ENCODE data around the gene ARID5B.
A peak's percentile ranks its signal among the peaks of the same experiment; 100 is the strongest.

Gene ARID5B

DNA sequence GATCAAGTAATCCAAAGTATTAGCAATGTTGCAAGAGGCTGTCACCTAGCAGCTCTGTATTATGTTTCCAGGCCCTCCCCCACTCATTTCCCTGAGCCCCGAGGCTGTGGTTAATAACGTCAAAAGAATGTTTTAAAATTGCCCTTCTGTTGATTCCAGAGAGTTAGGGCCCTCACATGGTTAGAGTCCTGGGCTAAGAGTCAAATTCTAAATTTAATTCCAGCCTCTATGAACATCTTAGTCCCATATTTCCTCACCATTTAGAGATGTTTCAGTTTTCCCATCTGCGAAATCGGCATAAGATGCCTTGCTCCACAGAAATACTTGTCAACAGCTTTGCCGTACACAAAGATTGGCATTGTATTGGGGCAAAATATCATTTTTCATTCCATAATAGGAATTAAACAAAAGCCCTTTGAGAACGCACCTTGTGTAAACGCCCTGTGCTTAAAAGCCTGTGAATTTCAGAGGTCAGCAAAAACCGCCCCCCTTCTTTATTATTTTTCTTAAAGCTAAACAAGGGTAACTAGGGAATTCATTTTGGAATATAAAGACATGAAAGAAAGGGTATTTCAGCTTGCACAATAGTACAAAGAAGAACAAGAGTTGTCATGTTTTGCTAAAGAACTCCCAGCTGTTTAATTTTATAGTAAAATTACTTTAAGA lies 135.8 kb downstream of the ARID5B start:
- no peak for DNase-seq

DNA sequence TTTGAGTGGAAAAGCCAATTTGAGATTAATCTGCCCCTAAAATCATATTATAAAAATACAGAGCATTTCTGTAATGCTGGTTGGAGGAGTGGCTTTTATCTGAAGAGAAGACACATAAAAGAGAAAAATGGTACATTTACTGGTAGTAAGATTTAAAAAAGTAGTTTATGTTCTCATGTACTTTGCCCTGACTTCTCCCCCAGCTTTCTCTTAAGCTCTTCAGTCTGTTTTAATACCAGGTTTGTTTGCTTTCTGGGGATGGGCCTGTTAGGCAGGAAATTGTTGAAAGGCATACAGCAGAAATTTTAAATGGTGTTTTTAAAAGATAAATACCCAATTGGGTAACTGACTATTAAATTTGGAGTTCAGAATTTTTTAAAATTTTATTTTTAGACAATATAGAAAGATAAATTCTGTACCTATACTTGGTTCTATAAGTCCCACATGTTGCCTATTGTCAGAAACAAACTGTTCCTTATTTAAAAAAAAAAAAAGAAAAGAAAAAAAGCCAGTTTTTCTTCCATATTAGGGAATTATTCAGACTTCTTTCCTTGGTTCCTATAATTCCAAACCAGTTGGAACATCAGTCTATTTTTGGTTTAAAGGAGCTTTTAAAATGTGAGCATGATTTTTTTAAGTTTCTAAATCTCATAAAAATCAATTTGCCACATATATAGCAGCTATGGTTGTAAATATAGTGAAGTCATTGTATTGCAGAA lies 136.6 kb downstream of the ARID5B start:
- DNase-seq = no peak

DNA sequence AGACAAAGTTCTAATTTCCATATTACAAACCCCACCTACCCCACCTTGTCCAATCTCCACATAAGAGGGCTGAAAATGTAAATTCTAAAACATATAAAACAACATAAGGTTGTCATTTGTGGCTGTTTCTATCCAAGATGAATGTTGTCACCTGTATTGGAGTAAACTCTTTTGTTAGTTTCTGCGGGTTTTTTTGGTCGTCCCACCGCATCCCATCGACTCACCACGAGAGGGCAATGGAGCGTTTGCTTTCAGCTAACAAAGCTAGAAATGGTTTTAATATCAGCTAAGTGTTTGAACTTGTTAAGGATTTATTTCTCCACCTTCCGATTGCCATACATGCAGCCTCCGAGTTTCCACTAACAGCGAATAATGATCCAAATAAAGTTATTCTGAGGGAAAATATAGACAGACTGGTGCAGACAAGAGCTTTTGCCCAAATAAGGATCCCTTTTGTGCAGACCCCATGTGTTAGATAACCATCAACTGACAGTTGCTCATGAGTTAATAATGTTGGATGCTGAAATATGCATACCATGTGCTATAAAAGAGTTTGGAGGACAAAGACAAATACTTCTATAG lies 137.2 kb downstream of the ARID5B start:
- peak; percentile 82 for DNase-seq

DNA sequence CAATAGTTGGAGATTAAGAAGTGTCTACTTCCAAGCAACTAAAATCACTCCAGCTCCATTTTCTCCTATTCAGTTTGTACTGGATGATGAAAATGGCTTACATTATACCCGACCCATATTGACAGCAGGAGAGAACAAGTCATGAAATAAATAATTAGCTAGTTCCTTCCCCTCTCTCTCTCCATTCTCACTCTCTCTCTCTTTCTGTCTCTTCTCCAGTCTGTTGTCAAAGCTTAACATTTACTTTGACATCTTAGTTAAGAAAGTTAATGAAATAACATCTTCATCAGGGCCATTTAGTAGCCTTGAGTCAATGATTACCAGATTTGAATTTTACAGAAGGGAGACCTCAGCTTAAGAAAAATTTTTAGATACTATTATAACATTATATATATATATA lies 138.5 kb downstream of the ARID5B start:
- no peak for DNase-seq

DNA sequence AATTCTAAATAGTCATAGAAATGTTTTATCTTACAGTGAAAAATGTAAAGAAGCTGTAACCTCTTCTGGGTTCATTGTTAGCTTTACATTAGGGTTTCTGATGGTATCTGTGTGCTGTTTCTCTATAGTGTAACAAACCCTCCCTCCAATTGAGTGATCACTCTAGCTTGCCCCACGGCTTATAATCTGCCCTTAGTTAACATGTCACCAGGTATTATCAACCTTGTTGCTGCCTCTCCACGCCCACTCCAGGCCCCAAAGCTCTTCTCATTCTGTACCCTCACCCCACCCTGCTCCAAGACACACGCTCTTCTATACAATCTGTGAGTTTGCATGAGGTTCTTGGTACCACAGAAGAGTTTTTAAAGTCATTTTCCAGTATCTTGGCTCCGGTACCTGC lies 139.4 kb downstream of the ARID5B start:
- DNase-seq = no peak

DNA sequence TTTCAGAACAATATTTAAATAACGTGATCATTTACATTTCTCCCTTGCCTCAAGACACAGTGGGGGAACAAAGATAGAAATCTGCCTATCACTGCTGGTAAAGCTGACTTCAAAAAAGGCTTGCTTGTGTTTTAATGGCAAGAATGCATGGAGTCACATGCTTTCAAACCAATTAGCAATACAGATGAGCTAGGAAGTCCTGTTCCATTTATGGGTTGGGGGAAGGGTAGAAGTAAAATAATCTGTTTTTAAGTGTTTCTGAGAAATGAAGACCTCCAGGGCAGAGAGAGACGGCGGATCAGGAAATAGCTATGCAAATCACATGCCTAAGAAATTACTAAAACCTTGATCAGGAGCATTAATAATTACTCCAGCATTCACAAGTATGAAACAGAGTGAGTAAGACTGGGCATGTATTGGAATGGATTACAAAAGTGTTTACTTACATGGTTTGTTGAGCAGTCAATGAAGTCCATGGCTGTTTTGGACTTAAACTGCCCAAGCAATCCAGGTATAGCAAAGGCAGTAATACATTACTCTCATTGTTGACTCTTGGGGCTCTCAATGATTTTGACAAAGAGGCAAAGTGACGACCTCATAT lies 142.0 kb downstream of the ARID5B start:
- DNase-seq = no peak

DNA sequence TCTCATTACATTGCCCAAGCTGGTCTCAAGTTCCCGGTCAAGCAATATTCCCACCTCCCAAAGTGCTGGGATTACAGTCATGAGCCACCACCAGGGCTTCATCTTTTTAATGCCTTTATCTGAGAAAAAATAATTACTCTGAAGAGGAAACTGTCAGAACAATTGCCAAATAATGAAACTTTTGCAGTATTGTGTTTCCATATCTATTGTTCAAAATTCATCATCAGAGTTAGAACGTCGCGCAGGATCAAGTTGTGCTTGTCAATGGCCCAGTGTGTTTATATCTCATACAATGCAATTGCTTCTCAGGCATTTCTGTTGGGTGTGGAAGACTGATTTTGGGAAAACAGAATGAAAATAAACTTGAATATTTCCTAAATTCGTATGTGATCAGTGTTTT lies 143.1 kb downstream of the ARID5B start:
- no peak for DNase-seq

DNA sequence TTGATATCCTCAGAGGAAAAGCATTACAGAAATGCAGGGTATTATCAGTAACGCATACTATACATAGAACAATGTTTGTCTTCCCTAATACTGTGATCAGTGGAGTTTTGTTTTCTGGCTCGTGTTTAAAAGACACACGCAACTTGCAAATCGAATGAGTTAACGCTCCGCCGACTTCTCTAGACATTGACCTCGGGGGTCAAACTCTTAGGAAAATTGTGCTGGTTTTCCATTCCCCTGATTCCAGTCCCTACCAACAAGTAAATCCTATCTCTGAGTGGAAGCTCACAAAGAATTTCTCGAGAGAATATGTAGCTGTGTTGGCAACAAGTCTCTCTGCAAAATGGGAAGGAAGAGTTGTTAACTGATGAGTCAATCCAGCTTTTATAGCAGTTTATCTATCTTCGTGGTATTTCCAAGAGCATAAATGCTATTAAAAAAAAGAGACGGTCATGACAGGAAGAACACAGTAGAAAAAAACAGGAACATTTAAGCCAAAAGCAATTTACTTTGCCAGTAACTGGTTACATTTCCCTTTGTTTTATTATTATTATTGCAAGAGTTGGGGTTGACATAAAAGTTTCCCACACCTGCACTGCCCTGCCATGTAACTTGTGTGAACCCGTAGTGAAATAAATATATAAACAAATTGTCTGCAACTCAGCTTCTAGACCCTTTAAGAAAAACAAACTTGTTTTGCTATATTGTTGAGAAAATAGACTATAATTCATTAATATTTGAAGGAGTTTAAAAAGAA lies 144.4 kb downstream of the ARID5B start:
- no peak for DNase-seq

DNA sequence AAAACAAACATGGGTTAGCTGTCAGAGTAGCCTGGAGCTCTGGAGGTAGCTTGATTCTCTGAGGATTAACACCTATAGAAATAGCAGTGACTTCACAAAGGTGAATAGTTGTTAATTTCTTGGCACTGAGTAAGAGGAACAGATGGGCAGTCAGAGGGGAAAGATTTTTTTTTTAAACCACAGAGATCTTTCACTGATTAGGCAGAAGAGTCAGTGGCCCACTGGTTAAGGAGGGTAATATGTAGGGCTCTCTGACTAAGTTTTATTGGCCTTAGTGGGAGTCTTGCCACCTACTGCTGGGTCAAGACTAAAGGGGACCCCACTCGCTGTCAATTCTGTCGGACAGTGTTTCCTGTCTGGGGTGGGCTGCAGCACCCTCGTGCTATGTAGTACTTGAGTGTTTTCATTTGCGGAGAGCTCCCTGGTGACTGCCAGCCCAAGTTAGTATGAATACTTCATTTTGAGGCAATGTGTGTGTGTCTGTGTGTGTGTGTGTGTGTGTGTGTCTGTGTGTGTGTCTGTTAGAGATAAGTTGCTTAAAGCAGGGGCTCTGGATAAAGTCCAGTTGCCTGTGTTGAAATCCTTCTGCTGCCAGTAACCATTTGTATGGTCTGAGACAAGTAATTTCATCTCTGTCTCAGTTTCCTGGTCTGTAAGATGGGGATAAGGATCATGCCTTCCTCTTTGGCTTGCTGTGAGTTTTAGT lies 145.2 kb downstream of the ARID5B start:
- DNase-seq = peak; percentile 37

DNA sequence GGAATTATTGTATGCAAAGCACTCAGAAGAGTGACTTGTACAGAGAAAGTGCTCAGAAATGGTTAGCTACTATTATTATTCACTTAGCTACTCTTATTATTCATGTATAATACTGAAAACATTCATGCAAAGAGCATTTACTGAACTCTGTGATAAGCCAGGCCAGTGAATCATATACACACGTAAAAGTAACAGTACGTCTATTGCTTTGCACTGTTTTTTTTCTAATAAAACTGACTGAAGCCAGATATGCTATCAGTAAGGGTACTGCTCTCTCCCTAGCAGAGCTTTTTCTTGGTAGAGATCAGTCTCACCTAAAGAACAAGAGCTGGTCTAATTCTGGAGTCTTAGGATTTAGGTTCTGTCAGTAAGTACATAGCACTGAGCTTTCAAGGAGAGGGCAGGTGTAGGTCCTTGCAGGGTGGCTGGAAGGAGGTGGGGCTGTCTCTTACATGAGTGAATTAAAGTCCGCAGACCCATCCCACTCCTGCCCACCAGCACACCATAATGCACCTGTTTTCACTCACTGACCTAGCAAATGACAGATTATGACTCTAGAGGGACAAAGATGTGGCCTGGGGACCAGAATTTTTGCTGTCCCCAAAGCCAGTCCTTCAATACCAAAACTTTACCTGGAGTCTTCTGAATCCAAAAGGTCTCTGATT lies 145.9 kb downstream of the ARID5B start:
- DNase-seq = no peak

DNA sequence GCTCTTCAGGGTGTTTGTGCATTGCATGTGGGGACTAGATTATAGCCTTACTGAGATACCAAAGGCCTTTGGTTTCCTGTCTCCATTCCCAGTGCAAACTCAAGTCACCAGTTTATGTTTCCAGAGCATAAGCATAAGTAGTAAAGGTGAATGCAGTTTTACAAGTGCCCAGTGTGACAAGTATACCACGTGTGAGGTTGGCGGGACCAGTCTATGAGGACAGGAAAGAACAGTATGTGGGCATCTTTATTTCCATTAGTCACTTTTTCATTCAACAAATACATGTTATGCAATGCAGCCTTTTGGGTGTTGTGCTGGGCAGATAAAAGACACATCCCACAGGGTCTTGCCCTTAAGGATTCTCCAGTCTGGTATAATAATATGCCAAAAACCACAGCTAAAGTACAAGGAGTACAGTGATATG lies 146.5 kb downstream of the ARID5B start:
- DNase-seq = peak; percentile 24

DNA sequence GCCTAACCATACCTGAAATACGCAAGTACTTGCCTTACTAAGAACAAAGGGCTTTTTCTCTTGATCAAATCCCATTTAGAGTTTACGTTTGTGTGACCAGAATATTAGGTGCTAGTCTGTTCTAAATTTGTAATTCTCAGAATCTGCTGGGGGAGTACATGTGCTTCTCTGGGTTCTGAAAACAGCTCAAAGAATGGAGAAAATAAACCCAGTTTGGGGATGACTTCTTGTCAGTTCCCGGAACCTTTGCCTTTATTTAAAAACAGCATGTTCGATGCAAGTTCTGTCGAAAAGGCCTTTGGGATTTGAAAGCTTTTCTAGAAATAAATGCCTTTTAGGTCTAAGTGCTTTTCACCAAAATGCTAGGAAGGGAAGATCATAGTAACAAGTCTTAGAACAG lies 147.0 kb downstream of the ARID5B start:
- peak; percentile 23 for DNase-seq

DNA sequence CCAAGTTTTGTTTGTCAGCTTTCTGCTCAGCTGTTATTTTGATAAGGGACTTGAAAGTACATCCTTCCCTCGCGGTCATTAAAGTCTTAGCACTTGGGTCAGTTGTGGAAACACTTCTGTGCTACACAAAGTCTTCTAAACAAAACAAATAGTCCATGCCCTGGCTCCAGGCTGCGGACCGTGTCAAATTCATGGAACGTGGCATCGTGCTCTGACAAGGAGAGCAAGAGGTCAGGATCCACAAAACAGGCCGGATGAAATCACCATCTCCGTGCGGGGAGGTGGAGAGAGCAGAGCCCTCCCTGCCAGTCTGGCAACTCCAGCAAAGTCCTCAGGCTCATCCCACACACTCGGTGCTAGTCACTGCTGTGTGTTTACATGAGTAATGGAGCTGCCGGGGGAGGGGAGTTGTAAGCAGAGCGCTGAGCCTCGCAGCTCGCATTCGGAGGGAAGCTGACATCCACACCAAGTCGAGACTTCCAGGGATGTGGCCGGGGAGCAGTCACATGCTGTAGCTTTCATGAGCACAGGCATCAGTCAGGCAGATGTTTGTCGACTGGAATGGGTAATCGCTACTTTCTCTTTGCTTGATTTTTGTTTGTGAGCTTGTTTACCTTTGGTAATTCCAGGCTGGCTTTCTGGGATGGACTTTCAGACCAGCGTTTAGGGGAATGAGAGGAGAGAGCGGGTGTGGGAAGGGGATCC lies 147.6 kb downstream of the ARID5B start:
- peak; percentile 67 for DNase-seq

DNA sequence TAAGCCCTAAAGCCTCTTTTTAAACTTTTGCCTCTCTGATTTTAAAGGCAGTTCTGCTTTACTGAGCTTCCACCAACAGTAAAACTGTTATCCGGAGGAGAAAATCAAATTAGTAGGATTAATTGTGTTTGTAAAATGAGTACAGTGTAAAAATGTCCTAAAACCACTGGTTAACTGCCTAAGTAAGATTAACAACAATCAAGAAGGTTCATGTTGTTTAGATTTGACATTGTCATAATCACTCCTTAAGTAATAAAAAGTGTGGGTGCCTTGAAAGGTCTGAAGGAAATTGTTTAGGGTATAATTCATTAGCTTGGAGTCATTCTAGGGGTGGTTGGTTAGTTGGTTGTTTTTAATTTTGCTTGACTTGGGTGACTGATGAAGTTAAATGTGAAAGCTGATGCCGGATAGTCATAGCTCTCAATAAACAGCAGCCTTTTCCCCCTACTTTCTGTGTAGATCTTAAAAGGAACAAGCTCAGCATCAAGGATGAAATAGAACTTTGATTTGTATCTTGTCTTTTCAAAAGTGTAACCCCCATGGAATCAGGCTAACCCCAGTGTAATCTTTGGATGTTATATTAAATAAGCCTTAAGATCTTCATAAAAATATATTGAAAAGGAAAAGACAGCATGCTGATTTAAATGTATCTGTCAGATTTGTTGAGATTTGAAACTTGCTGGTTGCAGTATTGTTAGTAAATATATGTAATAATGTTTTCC lies 148.3 kb downstream of the ARID5B start:
- no peak for DNase-seq

DNA sequence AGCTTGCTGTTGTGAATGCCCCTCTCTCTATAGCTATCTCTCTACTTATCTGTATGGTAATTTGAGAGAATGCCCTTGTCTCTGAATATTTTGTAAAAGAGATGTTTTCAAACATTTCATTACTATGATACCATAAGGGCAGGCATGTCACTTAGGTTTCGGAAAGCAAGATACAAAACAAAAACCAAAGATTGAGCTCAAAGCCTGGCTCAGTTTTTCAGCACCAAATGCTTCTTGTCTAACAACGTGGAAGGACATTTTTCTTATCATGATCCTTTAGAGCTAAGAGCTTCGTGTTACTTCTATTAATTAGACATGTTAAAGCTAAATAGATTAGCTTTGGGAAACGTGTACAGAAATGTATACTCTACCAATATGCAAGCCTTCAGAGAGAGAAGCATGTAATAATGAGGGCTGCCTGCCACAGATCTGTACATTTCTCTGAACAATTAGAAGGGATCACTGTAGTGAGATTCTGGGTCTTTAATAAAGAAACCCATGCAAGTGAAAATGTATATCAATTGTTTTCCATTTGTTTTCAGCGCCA lies 148.9 kb downstream of the ARID5B start:
- no peak for DNase-seq

DNA sequence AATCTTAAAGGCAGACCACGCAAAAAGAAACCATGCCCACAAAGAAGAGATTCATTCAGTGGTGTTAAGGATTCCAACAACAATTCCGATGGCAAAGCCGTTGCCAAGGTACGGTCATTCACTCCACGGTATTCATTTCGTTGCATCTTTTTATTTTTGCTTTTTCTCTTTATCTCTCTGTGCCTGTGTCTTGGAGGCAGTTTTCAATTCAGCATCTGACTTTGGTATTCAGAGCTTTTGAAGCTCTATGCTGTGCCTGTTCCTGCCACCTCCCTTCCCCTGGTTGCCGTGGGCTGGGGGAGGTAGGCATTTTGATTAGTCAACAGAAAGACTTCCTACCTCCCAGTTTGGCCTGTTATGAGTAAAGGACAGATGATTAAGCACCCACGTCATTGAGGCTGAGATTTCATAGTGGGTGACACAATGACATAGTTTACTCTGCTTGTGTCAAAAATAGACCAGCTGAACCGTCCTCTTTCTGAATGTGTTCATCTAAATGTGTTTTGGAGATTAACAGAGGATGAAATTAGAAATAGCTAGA lies 149.5 kb downstream of the ARID5B start:
- peak; percentile 88 for DNase-seq

DNA sequence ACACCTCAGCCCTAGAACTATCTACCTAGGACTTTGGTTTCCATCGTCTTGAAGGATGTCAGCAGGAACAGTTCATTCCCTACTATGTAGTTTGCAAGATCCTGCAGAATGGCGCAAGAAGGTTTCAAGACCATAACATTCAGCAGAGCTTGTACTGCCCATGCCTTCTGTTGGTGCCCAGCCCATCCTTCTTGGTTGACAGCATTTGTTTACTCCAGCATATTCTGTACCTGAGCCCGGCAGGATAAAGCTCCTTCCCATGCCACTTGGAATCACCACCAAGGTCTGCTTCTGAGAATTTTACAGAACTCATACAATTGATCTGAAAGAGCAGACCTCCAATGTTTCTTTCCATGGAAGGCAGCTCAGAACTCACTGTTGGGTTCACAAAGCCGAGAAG lies 150.8 kb downstream of the ARID5B start:
- no peak for DNase-seq

DNA sequence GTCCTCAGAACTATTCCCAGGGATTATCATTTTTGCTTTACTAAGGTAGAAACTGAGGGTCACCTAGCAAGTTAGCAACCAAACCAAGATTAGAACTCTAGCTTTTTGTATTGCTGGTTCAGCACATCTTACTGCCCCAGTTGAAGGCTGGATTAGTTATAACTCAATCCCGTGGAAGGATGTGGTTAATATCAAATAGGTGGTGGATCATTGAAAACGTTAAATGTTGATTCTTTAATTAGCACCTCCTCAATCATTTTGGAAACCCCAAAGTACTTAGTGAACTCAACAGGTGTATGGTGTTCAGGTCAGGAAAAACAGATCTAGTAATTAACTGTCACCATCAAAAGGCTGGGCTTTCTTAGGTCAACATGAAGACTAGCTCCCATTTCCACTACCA lies 152.4 kb downstream of the ARID5B start:
- no peak for DNase-seq

DNA sequence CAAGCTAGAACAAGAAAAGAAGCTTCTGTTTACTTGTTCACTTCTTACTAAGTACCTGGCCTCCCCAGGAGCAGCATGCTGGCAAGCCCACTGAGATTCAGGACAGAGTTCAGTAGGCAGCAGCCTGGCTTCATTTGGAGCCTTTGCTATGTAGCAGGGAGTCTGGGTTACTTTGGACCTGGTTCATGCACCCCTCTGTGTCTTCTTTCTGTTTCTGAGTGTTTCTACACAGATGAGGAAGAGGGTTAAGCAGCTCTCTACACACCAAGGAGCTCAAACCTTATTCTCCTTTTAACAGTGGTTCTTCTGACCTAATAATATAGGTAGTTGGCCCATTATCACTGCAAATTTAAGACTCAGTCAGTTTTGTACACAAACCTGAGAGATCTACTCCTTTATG lies 152.9 kb downstream of the ARID5B start:
- no peak for DNase-seq

DNA sequence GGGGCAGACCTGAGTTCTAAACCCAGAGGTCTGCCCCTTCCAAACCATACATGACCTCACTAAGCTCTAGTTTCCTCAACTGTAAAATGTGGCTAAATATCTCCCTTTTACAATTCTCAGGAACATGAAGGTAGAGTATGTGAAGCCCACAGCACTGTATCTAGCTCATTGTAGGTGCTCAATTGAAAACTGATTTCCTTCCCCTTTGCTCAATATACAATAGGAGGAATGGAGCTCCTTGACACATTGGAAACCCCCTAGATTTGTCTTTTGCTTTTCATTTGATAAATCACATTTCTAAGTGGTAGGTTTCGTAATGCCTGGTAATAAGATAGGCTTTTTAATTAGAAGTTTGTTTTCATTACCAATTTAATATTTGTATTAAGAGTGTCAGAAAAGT lies 153.3 kb downstream of the ARID5B start:
- no peak for DNase-seq

Data from CD4-positive, alpha-beta T cell treated with Interleukin-15 for 1 hour (primary cell).